HG03103 (cell line): ENCODE data around the gene POF1B.

Experiments used
- ATAC-seq: cut with Tn5 transposase; IDR thresholded peaks from one replicate; pipeline ENCODE4 v1.9.1; 2021; ENCODE audit warnings: low read depth; ENCODE audit not compliant: unreplicated experiment

Gene POF1B

GRCh38 chrX:85243761-85244449 lies 135.6 kb downstream of the POF1B start, which contains the start of the genes SATL1 and ZNF711:
Gene SATL1 (minus strand): TSS chrX:85243779. CDS start chrX:85108968, 134,811 bp downstream.
Gene ZNF711 (plus strand): TSS chrX:85243991. CDS start chrX:85247573, 3,582 bp downstream.
- peak; percentile 68 for ATAC-seq

GRCh38 chrX:85243155-85243554 lies 136.3 kb downstream of the POF1B start:
- ATAC-seq: no peak
